DND-41 (cell line): Measurements from ENCODE around the gene COA1.

Experiments used
- EZH2 ChIP-seq: IDR thresholded peaks from 3 replicates; pipeline ENCODE4 v1.6.1; 2012; ENCODE audit warnings: borderline replicate concordance, low read depth, mild to moderate bottlenecking, moderate library complexity, low read length, inconsistent platforms; ENCODE audit not compliant: severe bottlenecking
- TF ChIP-seq, protein P1 (sequence below): IDR thresholded peaks from 2 replicates; pipeline ENCODE4 v1.5.1; 2012; ENCODE audit warnings: borderline replicate concordance, low read length, moderate library complexity, mild to moderate bottlenecking; ENCODE audit not compliant: poor library complexity, severe bottlenecking; ENCODE audit errors: extremely low read depth

DNA sequence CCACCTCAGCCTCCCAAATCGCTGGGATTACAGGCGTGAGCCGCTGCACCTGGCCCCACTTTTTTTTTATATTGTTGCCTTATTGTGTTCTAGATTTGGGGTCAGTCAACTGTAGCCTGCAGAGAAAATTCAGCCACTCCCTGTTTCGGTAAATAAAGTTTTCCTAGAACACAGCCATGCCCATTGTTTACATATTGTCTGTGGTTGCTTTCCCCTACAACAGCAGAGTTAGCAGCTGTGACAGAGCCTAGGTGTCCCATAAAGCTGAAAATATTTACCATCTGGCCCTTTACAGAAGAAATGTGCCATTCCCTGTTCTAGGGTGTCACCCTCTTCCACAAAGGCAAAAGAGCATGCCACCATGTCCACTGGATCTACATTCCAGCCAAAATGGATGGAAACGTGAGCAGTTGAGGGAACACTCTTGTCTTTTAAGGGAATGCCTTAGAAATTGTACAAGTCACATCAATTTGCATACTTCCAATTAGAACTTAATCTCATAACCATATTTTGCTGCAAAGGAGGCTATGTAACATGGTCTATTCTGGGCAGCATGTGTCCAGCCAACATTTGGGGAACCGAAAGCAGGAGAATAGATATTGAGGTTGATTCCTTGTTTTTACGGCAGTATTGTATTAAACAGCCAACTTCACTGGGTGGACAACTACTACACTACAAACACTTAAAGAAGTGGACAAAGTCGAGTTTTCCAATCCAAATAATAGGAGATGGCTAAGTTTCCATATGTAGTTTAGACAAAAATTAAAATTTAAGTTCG is 18.2 kb upstream of the COA1 start:
- no peak for TF ChIP-seq EZH2
- TF ChIP-seq, protein P1, sequence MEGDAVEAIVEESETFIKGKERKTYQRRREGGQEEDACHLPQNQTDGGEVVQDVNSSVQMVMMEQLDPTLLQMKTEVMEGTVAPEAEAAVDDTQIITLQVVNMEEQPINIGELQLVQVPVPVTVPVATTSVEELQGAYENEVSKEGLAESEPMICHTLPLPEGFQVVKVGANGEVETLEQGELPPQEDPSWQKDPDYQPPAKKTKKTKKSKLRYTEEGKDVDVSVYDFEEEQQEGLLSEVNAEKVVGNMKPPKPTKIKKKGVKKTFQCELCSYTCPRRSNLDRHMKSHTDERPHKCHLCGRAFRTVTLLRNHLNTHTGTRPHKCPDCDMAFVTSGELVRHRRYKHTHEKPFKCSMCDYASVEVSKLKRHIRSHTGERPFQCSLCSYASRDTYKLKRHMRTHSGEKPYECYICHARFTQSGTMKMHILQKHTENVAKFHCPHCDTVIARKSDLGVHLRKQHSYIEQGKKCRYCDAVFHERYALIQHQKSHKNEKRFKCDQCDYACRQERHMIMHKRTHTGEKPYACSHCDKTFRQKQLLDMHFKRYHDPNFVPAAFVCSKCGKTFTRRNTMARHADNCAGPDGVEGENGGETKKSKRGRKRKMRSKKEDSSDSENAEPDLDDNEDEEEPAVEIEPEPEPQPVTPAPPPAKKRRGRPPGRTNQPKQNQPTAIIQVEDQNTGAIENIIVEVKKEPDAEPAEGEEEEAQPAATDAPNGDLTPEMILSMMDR: no peak
